Lower leg skin (tissue), 3 donors: ENCODE results near the gene LRP1.

Experiments used
- CTCF ChIP-seq, 3 donors: fragments of 450-650 bp; IDR thresholded peaks; one replicate each; pipeline ENCODE4 v1.5.1; 2016; ENCODE audit warnings: antibody characterized with exemption in 3 of 3, mild to moderate bottlenecking in 3 of 3, moderate library complexity in 2 of 3
- POLR2A ChIP-seq, 2 donors: fragments of 450-650 bp; IDR thresholded peaks; one replicate each; pipeline ENCODE4 v1.6.1; 2016 to 2017; ENCODE audit warnings: antibody characterized with exemption in 2 of 2, mild to moderate bottlenecking in 1 of 2, moderate library complexity in 1 of 2

DNA sequence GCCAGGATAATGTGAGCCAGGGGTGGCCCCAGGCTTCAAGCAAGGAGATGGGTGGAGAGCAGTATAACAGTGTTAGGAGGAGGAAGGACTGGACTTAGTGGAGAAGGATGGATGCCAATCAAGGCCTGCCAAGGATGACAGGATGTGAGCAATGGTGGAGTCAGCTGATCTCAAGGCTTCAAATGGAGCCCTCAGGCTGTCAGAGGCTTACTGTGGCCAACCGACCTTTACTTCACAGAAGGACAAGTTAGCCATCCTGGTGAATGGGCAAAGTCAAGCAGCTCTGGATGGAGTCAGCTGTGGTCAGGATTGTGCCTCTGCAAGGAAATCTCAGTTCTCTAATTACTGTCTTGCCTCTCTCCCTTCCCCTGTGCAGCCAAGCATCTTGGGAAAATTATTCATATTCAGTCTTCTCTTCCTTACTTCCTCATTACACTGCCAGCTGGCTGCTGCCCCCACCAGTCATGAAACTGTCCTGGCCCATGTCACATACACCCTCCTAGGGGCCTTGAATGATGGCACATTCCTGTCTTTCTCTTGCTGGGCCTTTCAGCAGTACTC lies 9.5 kb upstream of the LRP1 start:
- TF ChIP-seq CTCF (IDR thresholded peaks at IDR 0.05) = no peak
- no peak for TF ChIP-seq POLR2A (IDR thresholded peaks at IDR 0.05)
